Activated CD8-positive, alpha-beta memory T cell treated with anti-CD3 and anti-CD28 coated beads for 36 hours (primary cell): Measurements from ENCODE around the gene CDH15. TPM values are rescaled to one million over a fixed set of nuclear protein-coding genes. Genes with fewer than 3 reads are reported as not detected.
"Not testable (repeated sequence)": the region's sequence is repeated elsewhere in the genome, so short reads cannot be mapped to it uniquely, and the experiment has no call there.

Source experiments
- CTCF ChIA-PET: fragments of 350-600 bp; sonication (Branson Sonifier 250); formaldehyde crosslinking; loops from one replicate; lab custom pipeline; 2021; ENCODE audit warnings: antibody characterized with exemption; lab: Charles Lee
- POLR2A ChIA-PET: fragments of 350-600 bp; sonication (Branson Sonifier 250); formaldehyde crosslinking; loops from one replicate; lab custom pipeline; 2021; ENCODE audit warnings: antibody characterized with exemption; lab: Charles Lee
- total RNA-seq, 2 experiments: library from RNA; stranded (reverse); gene quantifications; one replicate each; pipeline ENCODE4 v1.2.3, GENCODE V29; 2021

Gene CDH15
- total RNA-seq, 2 experiments from 2014 or later: not detected

- CTCF ChIA-PET: no interaction called here
- POLR2A ChIA-PET: no interaction called here
Observed at GRCh38 chr16:89178453-89179147, 7.1 kb downstream of the CDH15 start.

GRCh38 chr16:89179148-89179484 lies 7.6 kb downstream of the CDH15 start:
- CTCF ChIA-PET: no interaction called here
- POLR2A ChIA-PET: no interaction called here

GRCh38 chr16:89179656-89180315 lies 8.2 kb downstream of the CDH15 start:
- ChIA-PET POLR2A (no interaction called here), CTCF (no interaction called here)

GRCh38 chr16:89183463-89183862 lies 11.9 kb downstream of the CDH15 start:
- POLR2A ChIA-PET: no interaction called here
- CTCF ChIA-PET: interaction anchor here (1.0 to 1.3 kb wide), 2 partner anchors 10 to 16 kb away, joined by 3 read pairs; no protein-coding TSS in a partner anchor

- POLR2A ChIA-PET: no interaction called here
Observed at GRCh38 chr16:89183975-89184676, 12.6 kb downstream of the CDH15 start.

GRCh38 chr16:89184677-89184932 lies 13.1 kb downstream of the CDH15 start:
- POLR2A ChIA-PET: no interaction called here
- CTCF ChIA-PET: interaction anchor here (1.4 kb wide), 1 partner anchor 17 kb away, joined by 4 read pairs; no protein-coding TSS in a partner anchor

More at GRCh38 chr16:89183975-89184676, 12.6 kb downstream of the CDH15 start:
- CTCF ChIA-PET: interaction anchor here (1.0 to 1.3 kb wide), 2 partner anchors 10 to 17 kb away, joined by 3 read pairs; no protein-coding TSS in a partner anchor

- ChIA-PET POLR2A (no interaction called here), CTCF (interaction anchor here (1.4 kb wide), 1 partner anchor 18 kb away, joined by 4 read pairs; no protein-coding TSS in a partner anchor)
Observed at GRCh38 chr16:89184933-89185794, 13.6 kb downstream of the CDH15 start.

GRCh38 chr16:89185887-89186592 lies 14.5 kb downstream of the CDH15 start:
- CTCF ChIA-PET: interaction anchor here (1.4 kb wide), 1 partner anchor 19 kb away, joined by 4 read pairs; no protein-coding TSS in a partner anchor
- POLR2A ChIA-PET: not testable (repeated sequence)

- POLR2A ChIA-PET, CTCF ChIA-PET: not testable (repeated sequence)
Observed at GRCh38 chr16:89186593-89187031, 15.1 kb downstream of the CDH15 start.

GRCh38 chr16:89187032-89187769 lies 15.7 kb downstream of the CDH15 start:
- ChIA-PET POLR2A (no interaction called here), CTCF (no interaction called here)

GRCh38 chr16:89187770-89188392 lies 16.3 kb downstream of the CDH15 start:
- ChIA-PET POLR2A (no interaction called here), CTCF (no interaction called here)

- POLR2A ChIA-PET, CTCF ChIA-PET: not testable (repeated sequence)
Observed at GRCh38 chr16:89188471-89189357, 17.2 kb downstream of the CDH15 start.

- ChIA-PET POLR2A (no interaction called here), CTCF (no interaction called here)
Observed at GRCh38 chr16:89189358-89190025, 17.9 kb downstream of the CDH15 start.

GRCh38 chr16:89190150-89190958 lies 18.8 kb downstream of the CDH15 start:
- ChIA-PET CTCF (interaction anchor here (0.6 kb wide), 1 partner anchor 94 kb away, joined by 4 read pairs; no protein-coding TSS in a partner anchor), POLR2A (no interaction called here)
